ENCODE results near the gene ARHGAP1.
"Not testable (repeated sequence)": the region's sequence is repeated elsewhere in the genome, so short reads cannot be mapped to it uniquely, and the experiment has no call there.

Gene ARHGAP1

DNA sequence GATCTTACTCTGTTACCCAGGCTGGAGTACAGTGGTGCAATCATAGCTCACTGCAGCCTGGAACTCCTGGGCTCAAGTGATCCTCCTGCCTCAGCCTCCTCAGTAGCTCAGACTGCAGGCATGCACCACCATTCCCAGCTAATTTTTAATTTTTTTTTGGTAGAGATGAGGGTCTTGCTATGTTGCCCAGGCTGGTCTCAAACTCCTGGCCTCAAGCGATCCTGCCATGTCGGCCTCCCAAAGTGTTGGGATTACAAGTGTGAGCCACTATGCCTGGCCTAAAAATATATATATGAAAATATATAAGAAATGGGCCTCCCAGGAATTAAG is 17.4 kb upstream of the ARHGAP1 start:
- not testable (repeated sequence) for H3K36me3 ChIP-seq (ENCODE audit: insufficient read depth, low read length); H3K9me3 ChIP-seq (ENCODE audit: control insufficient read depth, insufficient read depth, low read length); H3K4me1 ChIP-seq (ENCODE audit: insufficient read depth, low read length); H3K9ac ChIP-seq (ENCODE audit: low read depth, low read length)

DNA sequence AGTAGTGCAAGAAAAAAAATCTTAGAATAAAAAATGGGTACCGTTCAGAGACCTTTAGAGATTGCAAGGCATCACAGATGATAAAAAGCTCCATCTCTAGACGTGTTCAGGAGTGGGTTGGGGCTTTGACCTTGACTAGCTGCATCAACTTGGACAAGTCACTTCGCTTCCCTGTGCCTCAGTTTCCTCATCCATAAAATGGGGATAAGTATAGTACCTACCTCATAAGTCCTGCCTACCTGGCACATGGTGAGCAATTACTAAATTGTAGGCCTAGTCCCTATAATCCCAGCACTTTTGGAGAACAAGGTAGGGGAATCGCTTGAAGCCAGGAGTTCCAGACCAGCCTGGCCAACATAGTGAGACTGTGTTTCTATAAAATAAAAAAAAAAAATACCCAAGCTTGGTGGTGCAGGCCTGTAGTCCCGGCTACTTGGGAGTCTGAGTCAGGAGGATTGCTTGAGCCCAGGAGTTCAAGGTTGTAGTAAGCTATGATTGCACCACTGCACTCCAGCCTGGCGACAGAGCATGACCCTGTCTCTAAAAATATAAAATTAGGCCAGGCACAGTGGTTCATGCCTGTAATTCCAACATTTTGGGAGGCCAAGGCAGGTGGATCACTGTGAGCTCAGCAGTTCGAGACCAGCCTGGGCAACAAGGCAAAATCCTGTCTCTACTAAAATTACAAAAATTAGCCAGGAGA is 12.6 kb upstream of the ARHGAP1 start:
- Histone ChIP-seq H3K9me3 (ENCODE audit: control insufficient read depth, insufficient read depth, low read length) (no peaks in the 10 kb centered on the region), H3K36me3 (ENCODE audit: insufficient read depth, low read length) (no peaks in the 10 kb centered on the region), H3K4me1 (ENCODE audit: insufficient read depth, low read length) (no peaks in the 10 kb centered on the region; the same call in 1 of the 2 replicates), H3K9ac (ENCODE audit: low read depth, low read length) (no peak overlapping the region)

DNA sequence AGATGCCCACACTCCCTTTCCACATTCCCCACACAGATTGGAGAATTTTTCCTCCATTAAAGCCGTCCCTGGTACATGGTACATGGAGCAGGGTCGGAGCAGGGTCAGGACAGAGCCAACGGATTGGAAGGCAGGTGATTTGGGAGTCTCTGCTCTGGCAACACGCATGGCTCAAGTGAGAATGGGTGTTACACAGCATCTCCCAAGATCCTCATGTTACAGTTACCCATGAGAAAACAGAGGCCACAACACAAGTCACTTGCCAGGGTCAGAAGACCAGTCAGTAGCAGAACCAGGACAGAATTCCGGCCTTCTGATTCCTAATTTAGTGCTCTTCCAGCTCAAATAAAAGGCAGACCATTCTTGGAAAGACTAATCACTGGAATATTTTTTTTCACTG is 10.9 kb upstream of the ARHGAP1 start:
- 0 out of 2 replicates have a peak, but pooled peaks cover 8% of the 10 kb centered on the region for H3K36me3 ChIP-seq (ENCODE audit: insufficient read depth, low read length)
- H3K4me1 ChIP-seq (ENCODE audit: insufficient read depth, low read length), result no peaks in the 10 kb centered on the region
- H3K9me3 ChIP-seq (ENCODE audit: control insufficient read depth, insufficient read depth, low read length), result no peaks in the 10 kb centered on the region
- no peak overlapping the region for H3K9ac ChIP-seq (ENCODE audit: low read depth, low read length)

DNA sequence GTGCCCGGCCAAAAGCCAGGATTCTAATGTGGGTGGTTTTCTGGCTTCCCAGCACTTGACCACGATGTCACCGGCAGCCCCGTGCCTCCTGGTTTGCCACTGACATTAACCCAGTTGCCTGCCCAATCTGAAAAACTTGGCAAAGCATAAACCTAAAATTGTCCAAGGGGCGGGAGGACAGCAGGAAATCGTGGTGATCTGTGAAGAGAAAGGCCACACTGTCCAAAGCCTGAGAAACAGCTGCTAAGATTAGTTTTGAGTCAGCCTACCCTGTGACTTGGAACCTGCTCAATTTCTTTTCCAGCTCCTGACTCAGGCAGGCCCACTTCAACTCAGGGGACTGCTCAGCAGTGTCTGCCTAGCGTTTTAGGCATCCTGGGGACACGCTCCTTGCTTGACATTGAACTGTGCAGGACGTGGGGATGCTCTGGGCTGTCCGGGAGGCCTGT is 10.4 kb upstream of the ARHGAP1 start:
- 0 out of 2 replicates have a peak, but pooled peaks cover 8% of the 10 kb centered on the region for H3K36me3 ChIP-seq (ENCODE audit: insufficient read depth, low read length)
- no peak overlapping the region for H3K9ac ChIP-seq (ENCODE audit: low read depth, low read length)
- no peaks in the 10 kb centered on the region for H3K9me3 ChIP-seq (ENCODE audit: control insufficient read depth, insufficient read depth, low read length)
- no peaks in the 10 kb centered on the region for H3K4me1 ChIP-seq (ENCODE audit: insufficient read depth, low read length)

DNA sequence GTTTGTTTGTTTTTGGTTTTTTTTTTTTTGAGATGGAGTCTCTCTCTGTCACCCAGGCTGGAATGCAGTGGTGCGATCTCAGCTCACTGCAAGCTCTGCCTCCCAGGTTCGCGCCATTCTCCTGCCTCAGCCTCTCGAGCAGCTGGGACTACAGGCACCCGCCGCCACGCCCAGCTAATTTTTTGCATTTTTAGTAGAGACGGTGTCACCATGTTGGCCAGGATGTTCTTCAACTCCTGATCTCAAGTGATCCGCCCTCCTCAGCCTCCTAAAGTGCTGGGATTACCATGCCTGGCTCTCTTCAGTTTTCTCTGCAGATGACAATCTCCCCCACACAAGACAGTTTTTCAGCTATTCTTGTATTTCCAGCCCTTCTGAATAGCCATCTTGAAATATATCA is 8.9 kb upstream of the ARHGAP1 start:
- not testable (repeated sequence) for H3K9ac ChIP-seq (ENCODE audit: low read depth, low read length)

DNA sequence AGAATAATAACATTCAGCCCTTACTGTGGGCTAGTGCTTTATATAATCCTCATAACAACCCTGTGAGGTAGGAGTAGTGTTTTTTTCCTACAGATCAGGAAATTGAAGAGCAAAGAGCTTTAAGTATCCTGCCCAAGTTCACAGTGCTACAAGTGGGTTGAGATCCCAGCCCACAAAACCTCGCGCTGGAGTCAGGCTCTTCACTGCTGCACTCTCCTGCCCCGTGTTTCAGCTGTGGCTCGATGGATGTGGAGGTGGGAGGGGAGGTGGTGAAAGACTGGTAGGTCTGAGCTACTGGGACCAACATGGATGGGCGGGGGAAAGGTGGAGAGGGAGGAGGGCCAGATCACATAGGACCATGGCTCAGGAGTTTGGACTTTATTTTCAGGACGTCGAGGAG is 6.5 kb upstream of the ARHGAP1 start:
- Histone ChIP-seq H3K9me3 (ENCODE audit: control insufficient read depth, insufficient read depth, low read length) (no peaks in the 10 kb centered on the region), H3K4me1 (ENCODE audit: insufficient read depth, low read length) (no peaks in the 10 kb centered on the region), H3K36me3 (ENCODE audit: insufficient read depth, low read length) (peaks cover 29% of the 10 kb centered on the region), H3K9ac (ENCODE audit: low read depth, low read length) (no peak overlapping the region)

More for the DNA sequence above, 8.9 kb upstream of the ARHGAP1 start:
- H3K9me3 ChIP-seq (ENCODE audit: control insufficient read depth, insufficient read depth, low read length); H3K4me1 ChIP-seq (ENCODE audit: insufficient read depth, low read length): not testable (repeated sequence)
- peaks cover 14% of the 10 kb centered on the region; the same call in 1 of the 2 replicates for H3K36me3 ChIP-seq (ENCODE audit: insufficient read depth, low read length)

DNA sequence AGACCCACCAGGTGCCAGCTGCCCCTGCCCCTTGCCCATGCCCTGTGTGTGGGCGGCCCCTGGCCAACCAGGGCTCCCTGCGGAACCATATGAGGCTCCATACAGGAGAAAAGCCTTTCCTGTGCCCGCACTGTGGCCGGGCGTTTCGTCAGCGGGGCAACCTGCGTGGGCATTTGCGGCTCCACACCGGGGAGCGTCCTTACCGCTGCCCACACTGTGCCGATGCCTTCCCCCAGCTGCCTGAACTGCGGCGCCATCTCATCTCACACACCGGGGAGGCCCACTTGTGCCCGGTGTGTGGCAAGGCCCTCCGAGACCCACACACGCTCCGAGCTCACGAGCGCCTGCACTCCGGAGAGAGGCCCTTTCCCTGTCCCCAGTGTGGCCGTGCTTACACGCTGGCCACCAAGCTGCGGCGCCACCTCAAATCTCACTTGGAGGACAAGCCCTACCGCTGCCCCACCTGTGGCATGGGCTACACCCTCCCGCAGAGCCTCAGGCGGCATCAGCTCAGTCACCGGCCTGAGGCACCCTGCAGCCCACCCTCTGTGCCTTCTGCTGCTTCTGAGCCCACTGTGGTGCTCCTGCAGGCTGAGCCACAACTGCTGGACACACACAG is 4.8 kb upstream of the ARHGAP1 start:
- Histone ChIP-seq H3K9ac (ENCODE audit: low read depth, low read length) (no peak overlapping the region), H3K36me3 (ENCODE audit: insufficient read depth, low read length) (peaks cover 29% of the 10 kb centered on the region), H3K4me1 (ENCODE audit: insufficient read depth, low read length) (no peaks in the 10 kb centered on the region), H3K9me3 (ENCODE audit: control insufficient read depth, insufficient read depth, low read length) (no peaks in the 10 kb centered on the region)

DNA sequence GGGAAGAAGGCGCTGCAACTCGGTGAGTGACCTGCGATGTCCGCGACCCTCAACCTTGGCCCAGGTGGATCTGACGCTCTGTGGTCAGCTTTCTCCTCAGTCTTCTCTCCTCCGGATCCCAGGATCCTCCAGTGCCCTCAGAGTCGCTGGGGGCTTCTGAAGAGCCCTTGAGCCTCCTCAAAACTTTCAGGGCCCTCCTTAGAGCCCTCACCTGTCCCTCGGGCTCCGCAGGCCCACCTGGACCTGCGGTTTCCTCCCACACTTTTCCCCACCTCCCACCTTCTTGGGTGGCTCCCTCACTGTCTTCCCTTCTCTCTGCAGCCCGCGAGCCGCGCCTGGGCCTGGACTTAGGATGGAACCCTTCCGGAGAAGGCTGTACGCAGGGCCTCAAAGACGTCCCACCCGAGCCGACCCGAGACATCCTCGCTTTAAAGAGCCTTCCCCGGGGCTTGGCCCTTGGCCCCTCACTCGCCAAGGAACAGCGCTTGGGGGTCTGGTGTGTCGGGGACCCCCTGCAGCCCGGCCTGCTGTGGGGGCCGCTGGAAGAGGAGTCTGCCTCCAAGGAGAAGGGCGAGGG is 747 bp upstream of the ARHGAP1 start:
- H3K36me3 ChIP-seq (ENCODE audit: insufficient read depth, low read length), result peaks cover 21% of the 10 kb centered on the region

DNA sequence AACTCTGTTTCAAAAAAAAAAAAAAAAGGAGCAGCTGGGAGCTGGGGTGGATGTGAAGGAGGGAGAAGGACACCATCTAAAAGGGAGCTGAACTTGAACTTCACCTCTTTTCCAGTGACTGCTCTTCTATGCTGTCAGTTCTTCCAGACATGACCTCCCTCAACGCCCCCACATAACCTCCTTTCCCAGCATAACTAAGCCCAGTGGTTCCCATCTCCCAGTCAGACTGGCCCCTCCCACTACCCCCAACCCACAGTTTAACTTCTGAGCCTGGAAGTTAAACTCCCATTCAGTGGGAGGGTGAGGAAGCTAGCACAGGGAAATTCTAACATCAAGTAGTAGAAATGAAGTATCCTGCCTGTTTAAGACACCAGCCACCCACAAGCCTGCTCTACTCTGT is 1.8 kb downstream of the ARHGAP1 start:
- Histone ChIP-seq H3K4me1 (ENCODE audit: insufficient read depth, low read length) (no peaks in the 10 kb centered on the region), H3K9ac (ENCODE audit: low read depth, low read length) (no peak overlapping the region)

More for the DNA sequence above, 747 bp upstream of the ARHGAP1 start:
- no peaks in the 10 kb centered on the region for H3K9me3 ChIP-seq (ENCODE audit: control insufficient read depth, insufficient read depth, low read length)
- peak overlapping the region; percentile 89 for H3K9ac ChIP-seq (ENCODE audit: low read depth, low read length)
- H3K4me1 ChIP-seq (ENCODE audit: insufficient read depth, low read length), result no peaks in the 10 kb centered on the region

DNA sequence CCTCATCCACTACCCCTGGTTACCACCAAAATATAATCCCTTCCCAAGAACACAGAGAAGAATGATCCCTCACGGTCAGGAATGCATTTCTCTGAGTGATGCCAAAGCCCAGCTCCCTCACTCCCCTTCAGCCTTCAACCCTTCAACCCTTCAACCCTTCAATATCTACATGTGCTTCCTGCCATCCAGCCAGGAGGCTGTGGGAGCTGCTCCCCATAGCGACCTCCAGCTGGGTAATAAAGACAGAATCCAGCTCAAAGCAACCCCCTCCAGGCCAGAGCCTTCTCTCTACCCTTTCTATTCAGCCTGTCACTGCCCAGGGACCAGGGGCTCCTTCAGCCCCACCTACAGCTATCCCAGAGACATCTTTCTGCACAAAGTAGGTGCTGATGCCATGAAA is 2.7 kb downstream of the ARHGAP1 start:
- peaks cover 7% of the 10 kb centered on the region; the same call in 1 of the 2 replicates for H3K36me3 ChIP-seq (ENCODE audit: insufficient read depth, low read length)
- H3K9ac ChIP-seq (ENCODE audit: low read depth, low read length), result no peak overlapping the region
- H3K4me1 ChIP-seq (ENCODE audit: insufficient read depth, low read length), result no peaks in the 10 kb centered on the region

More for the DNA sequence above, 1.8 kb downstream of the ARHGAP1 start:
- Histone ChIP-seq H3K36me3 (ENCODE audit: insufficient read depth, low read length) (peaks cover 14% of the 10 kb centered on the region), H3K9me3 (ENCODE audit: control insufficient read depth, insufficient read depth, low read length) (no peaks in the 10 kb centered on the region)

DNA sequence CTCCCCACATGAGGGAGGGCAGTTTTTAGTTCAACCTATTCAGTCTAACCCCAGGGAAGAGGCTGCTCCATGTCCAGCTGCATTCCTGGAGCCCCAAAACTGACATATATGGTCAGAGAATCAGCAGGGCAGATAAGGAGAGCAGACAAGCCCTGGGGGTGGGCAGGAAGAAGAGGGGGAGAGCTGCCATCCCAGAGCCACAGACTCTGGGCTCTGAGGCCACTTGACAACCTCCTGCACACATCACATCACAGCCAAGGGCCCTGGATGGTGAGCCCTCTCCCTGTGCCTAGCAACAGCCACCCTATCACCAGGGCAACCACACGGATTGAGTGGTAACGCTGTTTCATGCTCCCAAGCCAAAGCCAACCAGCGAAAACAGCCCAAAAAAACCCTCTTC is 3.1 kb downstream of the ARHGAP1 start:
- Histone ChIP-seq H3K4me1 (ENCODE audit: insufficient read depth, low read length) (no peaks in the 10 kb centered on the region), H3K36me3 (ENCODE audit: insufficient read depth, low read length) (peaks cover 3% of the 10 kb centered on the region; the same call in 1 of the 2 replicates), H3K9ac (ENCODE audit: low read depth, low read length) (no peak overlapping the region), H3K9me3 (ENCODE audit: control insufficient read depth, insufficient read depth, low read length) (no peaks in the 10 kb centered on the region)

More for the DNA sequence above, 2.7 kb downstream of the ARHGAP1 start:
- H3K9me3 ChIP-seq (ENCODE audit: control insufficient read depth, insufficient read depth, low read length), result no peaks in the 10 kb centered on the region

DNA sequence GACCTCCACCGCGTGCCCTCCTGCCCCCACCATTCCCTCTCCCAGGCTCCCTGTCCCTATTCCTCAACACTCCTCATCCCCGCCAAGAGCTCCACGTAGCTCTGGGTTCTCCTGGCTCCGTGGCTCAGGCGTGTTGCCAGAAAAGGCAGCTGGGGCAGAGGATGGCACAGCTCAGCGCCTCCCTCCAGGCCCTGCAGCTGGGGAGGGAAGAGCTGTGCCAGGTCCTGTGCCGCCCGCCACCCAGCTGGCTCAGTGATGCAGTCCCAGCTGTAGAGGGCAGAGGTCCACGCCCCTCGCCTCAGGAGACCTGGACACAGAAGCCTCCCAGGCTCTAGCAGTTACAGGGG is 4.2 kb downstream of the ARHGAP1 start:
- Histone ChIP-seq H3K9me3 (ENCODE audit: control insufficient read depth, insufficient read depth, low read length) (no peaks in the 10 kb centered on the region), H3K4me1 (ENCODE audit: insufficient read depth, low read length) (no peaks in the 10 kb centered on the region), H3K36me3 (ENCODE audit: insufficient read depth, low read length) (no peaks in the 10 kb centered on the region), H3K9ac (ENCODE audit: low read depth, low read length) (no peak overlapping the region)

DNA sequence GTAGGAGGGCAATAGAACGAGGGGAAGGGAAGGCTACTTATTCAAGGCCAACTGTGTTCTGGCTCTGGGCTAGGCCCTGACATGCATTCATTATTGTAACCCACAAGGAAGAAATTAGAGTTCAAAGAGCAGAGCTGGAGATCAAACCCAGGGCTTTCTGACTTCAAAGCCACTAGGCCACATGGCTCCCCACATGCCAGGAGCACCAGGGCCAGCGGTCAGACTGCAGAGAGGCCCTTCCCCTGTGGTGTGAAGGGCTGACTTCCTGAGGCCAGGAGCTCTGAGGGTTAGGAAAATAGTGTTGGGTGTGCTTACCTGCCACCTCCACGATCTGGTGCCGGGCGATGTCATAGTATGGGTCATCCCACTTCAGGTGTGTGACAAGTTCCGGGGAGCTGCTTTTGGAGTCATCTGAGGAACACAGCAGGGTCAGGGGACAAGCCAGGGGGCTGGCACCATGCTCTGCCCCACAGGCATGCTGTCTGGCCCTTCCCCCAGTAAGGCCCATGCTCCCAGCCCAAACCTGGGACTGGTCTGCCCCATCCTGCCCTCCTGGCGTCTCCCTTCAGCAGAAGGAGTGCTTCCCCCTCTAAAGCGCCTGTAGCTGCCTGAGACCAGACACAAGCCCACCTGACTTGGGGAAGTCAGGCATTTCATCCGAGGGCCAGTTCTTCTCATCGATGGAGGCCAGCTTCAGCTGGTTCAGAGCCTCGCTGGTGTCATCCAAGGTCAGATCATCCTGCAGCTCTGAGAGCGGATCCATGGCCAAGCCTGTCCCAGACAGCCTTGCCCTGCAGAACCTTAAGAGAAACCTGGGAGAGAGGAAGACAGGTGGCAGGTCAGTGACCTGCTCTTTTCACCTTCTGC is 4.8 kb downstream of the ARHGAP1 start:
- H3K4me1 ChIP-seq (ENCODE audit: insufficient read depth, low read length), result no peaks in the 10 kb centered on the region
- no peak overlapping the region for H3K9ac ChIP-seq (ENCODE audit: low read depth, low read length)
- H3K36me3 ChIP-seq (ENCODE audit: insufficient read depth, low read length), result no peaks in the 10 kb centered on the region
- no peaks in the 10 kb centered on the region for H3K9me3 ChIP-seq (ENCODE audit: control insufficient read depth, insufficient read depth, low read length)

DNA sequence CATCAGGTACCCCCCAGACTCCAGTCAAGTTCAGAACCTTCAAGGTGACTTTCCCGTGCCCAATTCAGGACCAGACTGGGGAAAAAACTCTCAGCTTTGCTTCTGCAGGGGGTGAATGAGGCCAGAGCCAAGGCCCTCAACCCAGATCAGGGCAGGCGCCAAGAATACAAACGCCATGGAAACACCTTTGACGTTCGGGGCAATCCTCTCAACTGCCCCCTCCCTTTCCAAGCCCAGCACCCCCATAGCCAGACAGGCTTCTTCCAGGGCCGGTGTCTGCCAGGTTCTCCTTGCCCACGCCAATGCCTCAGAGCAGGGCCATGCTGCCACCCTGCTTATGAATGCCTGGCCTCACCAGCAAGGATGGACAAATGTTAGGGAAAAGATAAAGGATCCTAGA is 5.8 kb downstream of the ARHGAP1 start:
- H3K4me1 ChIP-seq (ENCODE audit: insufficient read depth, low read length), result no peaks in the 10 kb centered on the region
- H3K9me3 ChIP-seq (ENCODE audit: control insufficient read depth, insufficient read depth, low read length), result no peaks in the 10 kb centered on the region
- H3K36me3 ChIP-seq (ENCODE audit: insufficient read depth, low read length), result no peaks in the 10 kb centered on the region
- H3K9ac ChIP-seq (ENCODE audit: low read depth, low read length), result no peak overlapping the region
